Vagina (tissue), 2 donors: ENCODE results near the gene KHNYN.

Experiments
- POLR2A ChIP-seq, 2 donors: fragments of 450-650 bp; IDR thresholded peaks; one replicate each; pipeline ENCODE4 v1.6.1; 2017; ENCODE audit warnings: antibody characterized with exemption in 2 of 2, mild to moderate bottlenecking in 2 of 2, moderate library complexity in 2 of 2
- TF ChIP-seq, protein P1 (sequence below), 3 experiments: fragments of 450-650 bp in 2 of 3; fragments of 200-600 bp in 1 of 3; sonication (generic) in 1 of 3; IDR thresholded peaks; one replicate each; pipeline ENCODE4 v1.5.1; 2017 to 2019; ENCODE audit warnings: antibody characterized with exemption in 3 of 3, mild to moderate bottlenecking in 2 of 3, moderate library complexity in 2 of 3

DNA sequence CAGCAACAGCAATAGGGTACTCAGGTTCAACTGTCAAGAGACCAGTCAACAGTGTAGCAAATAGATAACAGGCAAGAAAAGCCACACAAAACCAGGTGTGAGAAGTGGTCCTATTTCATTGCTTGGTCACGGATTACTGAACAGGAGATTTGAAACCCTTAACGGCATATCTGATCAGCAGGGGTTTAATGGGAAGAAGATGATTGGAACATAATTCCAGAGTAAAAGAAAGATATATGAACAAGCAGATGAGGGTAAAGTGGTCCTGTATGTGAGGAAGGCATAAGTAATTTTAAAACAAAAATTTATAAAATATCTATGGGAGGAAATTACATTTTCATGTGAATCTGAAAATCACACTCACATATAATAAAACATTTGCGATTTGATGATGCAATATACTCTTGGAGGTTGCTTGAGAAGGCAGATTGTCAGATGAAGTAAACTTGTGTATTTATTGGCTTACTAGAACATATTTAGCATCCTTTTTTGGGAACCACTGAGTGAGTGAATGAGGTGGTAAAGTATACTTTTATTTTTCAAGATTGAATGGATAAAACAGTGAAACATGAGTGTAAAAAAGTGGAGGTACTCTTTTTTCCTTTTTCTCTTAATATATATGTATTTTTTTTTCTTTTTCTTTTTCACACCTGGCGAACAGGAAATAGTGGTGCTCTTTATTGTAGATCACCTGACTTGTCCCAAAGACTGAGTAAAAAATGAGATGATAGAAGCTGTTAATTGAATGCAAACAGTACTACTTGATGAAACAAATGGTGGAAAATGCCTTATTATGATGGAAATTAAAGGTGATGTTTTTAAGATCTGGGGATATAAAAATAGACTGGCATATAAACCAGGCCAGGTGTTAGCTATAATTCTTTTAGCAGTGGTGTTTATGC, 34.4 kb downstream of the KHNYN start:
- TF ChIP-seq, protein P1, sequence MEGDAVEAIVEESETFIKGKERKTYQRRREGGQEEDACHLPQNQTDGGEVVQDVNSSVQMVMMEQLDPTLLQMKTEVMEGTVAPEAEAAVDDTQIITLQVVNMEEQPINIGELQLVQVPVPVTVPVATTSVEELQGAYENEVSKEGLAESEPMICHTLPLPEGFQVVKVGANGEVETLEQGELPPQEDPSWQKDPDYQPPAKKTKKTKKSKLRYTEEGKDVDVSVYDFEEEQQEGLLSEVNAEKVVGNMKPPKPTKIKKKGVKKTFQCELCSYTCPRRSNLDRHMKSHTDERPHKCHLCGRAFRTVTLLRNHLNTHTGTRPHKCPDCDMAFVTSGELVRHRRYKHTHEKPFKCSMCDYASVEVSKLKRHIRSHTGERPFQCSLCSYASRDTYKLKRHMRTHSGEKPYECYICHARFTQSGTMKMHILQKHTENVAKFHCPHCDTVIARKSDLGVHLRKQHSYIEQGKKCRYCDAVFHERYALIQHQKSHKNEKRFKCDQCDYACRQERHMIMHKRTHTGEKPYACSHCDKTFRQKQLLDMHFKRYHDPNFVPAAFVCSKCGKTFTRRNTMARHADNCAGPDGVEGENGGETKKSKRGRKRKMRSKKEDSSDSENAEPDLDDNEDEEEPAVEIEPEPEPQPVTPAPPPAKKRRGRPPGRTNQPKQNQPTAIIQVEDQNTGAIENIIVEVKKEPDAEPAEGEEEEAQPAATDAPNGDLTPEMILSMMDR (IDR thresholded peaks at IDR 0.05), result no peak
- no peak for TF ChIP-seq POLR2A (IDR thresholded peaks at IDR 0.05)
